Measurements from ENCODE around the gene CDH18.

CDH18 gene

GRCh38 chr5:19608444-19609002, 379.5 kb downstream of the CDH18 start:
- H3K27me3 ChIP-seq (ENCODE audit: insufficient read depth, low read length, poor library complexity, severe bottlenecking) = no peaks in the 10 kb centered on the region
- H3K79me2 ChIP-seq (ENCODE audit: insufficient read depth, low read length) = no peaks in the 10 kb centered on the region
- H3K4me3 ChIP-seq (ENCODE audit: low read length, poor library complexity, severe bottlenecking) = no peak overlapping the region
- H3K4me1 ChIP-seq (ENCODE audit: insufficient read depth, low read length, poor library complexity, severe bottlenecking) = no peaks in the 10 kb centered on the region
- no peaks in the 10 kb centered on the region for H3K36me3 ChIP-seq (ENCODE audit: insufficient read depth, low read length)
- H4K20me1 ChIP-seq (ENCODE audit: insufficient read depth, low read length, poor library complexity, severe bottlenecking) = no peaks in the 10 kb centered on the region
- H3K9ac ChIP-seq (ENCODE audit: low read depth, low read length, poor library complexity, severe bottlenecking) = no peak overlapping the region
- H3F3A ChIP-seq (ENCODE audit: low read depth) = no peaks in the 10 kb centered on the region
- TF ChIP-seq EZH2phosphoT487 (IDR thresholded peaks at IDR 0.05; ENCODE audit: borderline replicate concordance) (no peak), CTCF (conservative IDR thresholded peaks at IDR 0.05; ENCODE audit: low read length) (peak; percentile 40)
- no peak overlapping the region for H3K4me2 ChIP-seq (ENCODE audit: low read depth, low read length, poor library complexity, severe bottlenecking)
- no peak overlapping the region for H2AFZ ChIP-seq (ENCODE audit: low read length)
- H3K9me2 ChIP-seq (replicated peaks; ENCODE audit: low read depth, low read length) = no peaks in the 10 kb centered on the region
- H3K9me3 ChIP-seq (ENCODE audit: insufficient read depth, low read depth, low read length) = no peaks in the 10 kb centered on the region

- Histone ChIP-seq H3K9me3 (ENCODE audit: insufficient read depth, low read depth, low read length) (0 out of 2 replicates have a peak, but pooled peaks cover 3% of the 10 kb centered on the region), H3K4me2 (ENCODE audit: low read depth, low read length, poor library complexity, severe bottlenecking) (no peak overlapping the region), H3K9ac (ENCODE audit: low read depth, low read length, poor library complexity, severe bottlenecking) (no peak overlapping the region), H4K20me1 (ENCODE audit: insufficient read depth, low read length, poor library complexity, severe bottlenecking) (no peaks in the 10 kb centered on the region), H3K4me3 (ENCODE audit: low read length, poor library complexity, severe bottlenecking) (no peak overlapping the region), H2AFZ (ENCODE audit: low read length) (no peak overlapping the region), H3K79me2 (ENCODE audit: insufficient read depth, low read length) (no peaks in the 10 kb centered on the region), H3F3A (ENCODE audit: low read depth) (no peaks in the 10 kb centered on the region), H3K4me1 (ENCODE audit: insufficient read depth, low read length, poor library complexity, severe bottlenecking) (no peaks in the 10 kb centered on the region), H3K27me3 (ENCODE audit: insufficient read depth, low read length, poor library complexity, severe bottlenecking) (no peaks in the 10 kb centered on the region), H3K9me2 (replicated peaks; ENCODE audit: low read depth, low read length) (no peaks in the 10 kb centered on the region), H3K36me3 (ENCODE audit: insufficient read depth, low read length) (no peaks in the 10 kb centered on the region)
- TF ChIP-seq EZH2phosphoT487 (IDR thresholded peaks at IDR 0.05; ENCODE audit: borderline replicate concordance) (no peak), CTCF (conservative IDR thresholded peaks at IDR 0.05; ENCODE audit: low read length) (no peak)
These were observed 382.1 kb downstream of the CDH18 start for GRCh38 chr5:19605846-19606407.

GRCh38 chr5:19584131-19584530, 403.9 kb downstream of the CDH18 start:
- Histone ChIP-seq H3K79me2 (ENCODE audit: insufficient read depth, low read length) (no peaks in the 10 kb centered on the region), H3F3A (ENCODE audit: low read depth) (no peaks in the 10 kb centered on the region), H3K36me3 (ENCODE audit: insufficient read depth, low read length) (no peaks in the 10 kb centered on the region), H3K4me3 (ENCODE audit: low read length, poor library complexity, severe bottlenecking) (no peak overlapping the region), H3K9me2 (replicated peaks; ENCODE audit: low read depth, low read length) (no peaks in the 10 kb centered on the region), H2AFZ (ENCODE audit: low read length) (no peak overlapping the region), H3K27me3 (ENCODE audit: insufficient read depth, low read length, poor library complexity, severe bottlenecking) (no peaks in the 10 kb centered on the region), H3K4me1 (ENCODE audit: insufficient read depth, low read length, poor library complexity, severe bottlenecking) (no peaks in the 10 kb centered on the region), H4K20me1 (ENCODE audit: insufficient read depth, low read length, poor library complexity, severe bottlenecking) (no peaks in the 10 kb centered on the region), H3K4me2 (ENCODE audit: low read depth, low read length, poor library complexity, severe bottlenecking) (no peak overlapping the region), H3K9me3 (ENCODE audit: insufficient read depth, low read depth, low read length) (no peaks in the 10 kb centered on the region), H3K9ac (ENCODE audit: low read depth, low read length, poor library complexity, severe bottlenecking) (no peak overlapping the region)
- TF ChIP-seq EZH2phosphoT487 (IDR thresholded peaks at IDR 0.05; ENCODE audit: borderline replicate concordance) (no peak), CTCF (conservative IDR thresholded peaks at IDR 0.05; ENCODE audit: low read length) (no peak)
